HG03139 (cell line): ENCODE results near the gene NSD2.

ENCODE experiments used
- ATAC-seq: cut with Tn5 transposase; IDR thresholded peaks from one replicate; pipeline ENCODE4 v1.9.1; 2021; ENCODE audit not compliant: unreplicated experiment

The NSD2 gene

GRCh38 chr4:1863297-1864033 is 7.7 kb upstream of the NSD2 start:
- ATAC-seq: no peak

- no peak for ATAC-seq
Observed at GRCh38 chr4:1864076-1865008, 6.9 kb upstream of the NSD2 start.

- ATAC-seq: no peak
Observed at GRCh38 chr4:1866189-1866661, 5.0 kb upstream of the NSD2 start.

- ATAC-seq: no peak
Observed at GRCh38 chr4:1868293-1868692, 2.9 kb upstream of the NSD2 start.

- ATAC-seq: no peak
Observed at GRCh38 chr4:1868912-1869311, 2.3 kb upstream of the NSD2 start.

- ATAC-seq: peak; percentile 5
Observed at GRCh38 chr4:1869530-1870327, 1.5 kb upstream of the NSD2 start.

- ATAC-seq: peak; percentile 30
Observed at GRCh38 chr4:1870328-1870577, 940 bp upstream of the NSD2 start.

- peak; percentile 6 for ATAC-seq
Observed at GRCh38 chr4:1871471-1872021, 353 bp downstream of the NSD2 start.

GRCh38 chr4:1872870-1873269 is 1.7 kb downstream of the NSD2 start:
- ATAC-seq: no peak

- no peak for ATAC-seq
Observed at GRCh38 chr4:1873291-1873690, 2.1 kb downstream of the NSD2 start.

GRCh38 chr4:1873776-1874175 is 2.6 kb downstream of the NSD2 start:
- ATAC-seq: no peak

- no peak for ATAC-seq
Observed at GRCh38 chr4:1874201-1874600, 3.0 kb downstream of the NSD2 start.

GRCh38 chr4:1879485-1879884 is 8.3 kb downstream of the NSD2 start:
- no peak for ATAC-seq

- ATAC-seq: no peak
Observed at GRCh38 chr4:1880332-1880731, 9.1 kb downstream of the NSD2 start.

- ATAC-seq: no peak
Observed at GRCh38 chr4:1882850-1883271, 11.7 kb downstream of the NSD2 start.

GRCh38 chr4:1883583-1883982 is 12.4 kb downstream of the NSD2 start:
- ATAC-seq: no peak

- ATAC-seq: no peak
Observed at GRCh38 chr4:1885414-1885813, 14.2 kb downstream of the NSD2 start.

- ATAC-seq: no peak
Observed at GRCh38 chr4:1887052-1887451, 15.9 kb downstream of the NSD2 start.

GRCh38 chr4:1890979-1891570 is 19.9 kb downstream of the NSD2 start:
- ATAC-seq: no peak

GRCh38 chr4:1895971-1896657 is 24.9 kb downstream of the NSD2 start:
- ATAC-seq: no peak
